A673 (cell line): ENCODE measurements around the gene DNAH7. TPM values are rescaled to one million over a fixed set of nuclear protein-coding genes. Genes with fewer than 3 reads are reported as not detected.

Experiments
- BruUV-seq: library from RNA; stranded (reverse); fragments of 400-500 nt; replicated peaks from 2 replicates; lab custom pipeline; 2021; lab: Mats Ljungman, UMichigan
- CTCF ChIA-PET: fragments of 300-600 bp; sonication (Branson Sonifier 250); formaldehyde crosslinking; loops from one replicate; lab custom pipeline; 2022; ENCODE audit warnings: antibody characterized with exemption; lab: Charles Lee
- POLR2A ChIA-PET: fragments of 300-600 bp; sonication (Branson Sonifier 250); formaldehyde crosslinking; loops from one replicate; lab custom pipeline; 2022; ENCODE audit warnings: antibody characterized with exemption; ENCODE audit not compliant: low non-redundant PET; lab: Charles Lee
- DNase-seq: peaks from one replicate; pipeline ENCODE4 v3.0.0-alpha.2; 2015; ENCODE audit warnings: low spot score
- H3K27ac ChIP-seq: fragments of 200-600 bp; sonication (generic); 2 replicates; pipeline ENCODE4 v1.5.1; 2016; ENCODE audit warnings: mixed run types, low read depth, mild to moderate bottlenecking, mixed read lengths, antibody characterized with exemption, low read length; ENCODE audit not compliant: poor library complexity, severe bottlenecking
- H3K27me3 ChIP-seq: fragments of 200-600 bp; sonication (generic); replicated peaks from 2 replicates; pipeline ENCODE4 v1.6.1; 2017; ENCODE audit warnings: mixed run types, low read depth, mild to moderate bottlenecking, mixed read lengths, antibody characterized with exemption, low read length; ENCODE audit not compliant: insufficient read depth, poor library complexity
- H3K36me3 ChIP-seq: fragments of 200-600 bp; sonication (generic); 2 replicates; pipeline ENCODE4 v1.6.1; 2016; ENCODE audit warnings: mixed run types, mild to moderate bottlenecking, mixed read lengths, antibody characterized with exemption, low read length; ENCODE audit not compliant: insufficient read depth, poor library complexity, severe bottlenecking
- H3K4me1 ChIP-seq: fragments of 200-600 bp; sonication (generic); 2 replicates; pipeline ENCODE4 v1.6.1; 2017; ENCODE audit warnings: mixed run types, mild to moderate bottlenecking, mixed read lengths, antibody characterized with exemption, low read length; ENCODE audit not compliant: insufficient read depth, poor library complexity, severe bottlenecking
- H3K4me3 ChIP-seq: fragments of 200-600 bp; sonication (generic); 2 replicates; pipeline ENCODE4 v1.5.1; 2016; ENCODE audit warnings: low read depth, mixed run types, mild to moderate bottlenecking, mixed read lengths, low read length; ENCODE audit not compliant: poor library complexity, severe bottlenecking
- H3K9me3 ChIP-seq: fragments of 200-600 bp; sonication (generic); 2 replicates; pipeline ENCODE4 v1.6.1; 2016; ENCODE audit warnings: mixed run types, low read depth, mild to moderate bottlenecking, mixed read lengths, antibody characterized with exemption, low read length; ENCODE audit not compliant: poor library complexity, severe bottlenecking
- CTCF ChIP-seq: fragments of 300-800, 200-600 bp; sonication (generic); conservative IDR thresholded peaks from 2 replicates; pipeline ENCODE4 v1.5.1; 2017; ENCODE audit warnings: low read depth, mild to moderate bottlenecking, antibody characterized with exemption, low read length, moderate library complexity, mixed read lengths
- EZH2 ChIP-seq: fragments of 200-600 bp; sonication (generic); IDR thresholded peaks from 2 replicates; pipeline ENCODE4 v1.6.1; 2017; ENCODE audit warnings: borderline replicate concordance, low read depth, mild to moderate bottlenecking, mixed read lengths, antibody characterized with exemption, low read length; ENCODE audit not compliant: poor library complexity, severe bottlenecking
- intact Hi-C: fragments of 100-400 bp; cut with micrococcal nuclease; formaldehyde crosslinking; loops from one replicate; pipeline ENCODE4 v1.10.0; 2022; ENCODE audit not compliant: unreplicated experiment
- total RNA-seq: library from RNA; stranded (reverse); gene quantifications from 2 replicates; pipeline ENCODE4 v1.2.3, GENCODE V29; 2021

DNAH7 gene
- total RNA-seq, 1 experiment from 2014 or later, result 0.95 TPM

- CTCF ChIA-PET, result no interaction called here
- TF ChIP-seq CTCF (no peak), EZH2 (no peak)
- Histone ChIP-seq H3K27ac (no peak overlapping the region), H3K36me3 (no peaks in the 10 kb centered on the region), H3K27me3 (no peaks in the 10 kb centered on the region), H3K9me3 (peaks cover 4% of the 10 kb centered on the region), H3K4me3 (no peak overlapping the region), H3K4me1 (no peaks in the 10 kb centered on the region)
- POLR2A ChIA-PET, result no interaction called here
- no TSS peak for BruUV-seq
- intact Hi-C loops, result no loop called here
- no peak for DNase-seq
Observed at GRCh38 chr2:195766691-195767090, 301.9 kb downstream of the DNAH7 start.

- Histone ChIP-seq H3K4me1 (no peaks in the 10 kb centered on the region), H3K4me3 (no peak overlapping the region), H3K27me3 (no peaks in the 10 kb centered on the region), H3K36me3 (no peaks in the 10 kb centered on the region), H3K27ac (no peak overlapping the region), H3K9me3 (peaks cover 4% of the 10 kb centered on the region)
- TF ChIP-seq CTCF (no peak), EZH2 (no peak)
- no TSS peak for BruUV-seq
- CTCF ChIA-PET, result no interaction called here
- intact Hi-C loops, result no loop called here
- POLR2A ChIA-PET, result interaction anchor here (0.5 kb wide), 1 partner anchor 71 kb away, joined by 14 read pairs; no protein-coding TSS in a partner anchor
- DNase-seq, result no peak
Observed at GRCh38 chr2:195763866-195764265, 304.8 kb downstream of the DNAH7 start.

GRCh38 chr2:195759877-195760276, 308.8 kb downstream of the DNAH7 start:
- Histone ChIP-seq H3K9me3 (peaks cover 3% of the 10 kb centered on the region), H3K27ac (no peak overlapping the region), H3K4me1 (no peaks in the 10 kb centered on the region), H3K4me3 (no peak overlapping the region), H3K27me3 (no peaks in the 10 kb centered on the region), H3K36me3 (no peaks in the 10 kb centered on the region)
- POLR2A ChIA-PET, result no interaction called here
- TF ChIP-seq CTCF (no peak), EZH2 (no peak)
- intact Hi-C loops, result no loop called here
- DNase-seq, result no peak
- no TSS peak for BruUV-seq
- CTCF ChIA-PET, result no interaction called here
